ENCODE results near the gene CES2.

CES2 gene

DNA sequence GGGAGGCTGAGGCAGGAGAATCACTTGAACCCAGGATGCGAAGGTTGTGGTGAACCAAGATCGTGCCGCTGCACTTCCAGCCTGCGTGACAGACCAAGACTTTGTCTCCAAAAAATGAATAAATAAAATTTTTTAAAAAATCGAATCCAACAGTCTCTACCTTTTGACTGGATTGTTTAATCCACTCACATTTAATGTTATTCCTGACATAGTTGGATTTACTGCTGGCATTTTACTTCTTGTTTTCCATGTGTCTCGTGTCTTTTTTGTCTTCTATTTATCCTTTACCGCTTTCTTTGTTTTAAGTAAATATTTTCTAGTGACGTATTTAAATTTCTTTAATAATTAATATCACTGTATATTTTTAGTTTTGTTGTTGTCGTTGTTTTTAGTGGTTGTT lies 47.7 kb downstream of the CES2 start:
- H3K36me3 ChIP-seq (ENCODE audit: control insufficient read depth in 1 of 2, insufficient read depth in 2 of 2, low read depth in 1 of 2, low read length in 2 of 2): no peaks in the 10 kb centered on the region
- H3K4ac ChIP-seq (ENCODE audit: low read depth in 1 of 2, low read length in 2 of 2): no peak overlapping the region
- no peaks in the 10 kb centered on the region for H3K79me1 ChIP-seq (replicated peaks; ENCODE audit: low read length, poor library complexity, severe bottlenecking)
- H3K9me3 ChIP-seq (ENCODE audit: control insufficient read depth, low read length): no peaks in the 10 kb centered on the region
- H3K27ac ChIP-seq (ENCODE audit: low read length, poor library complexity, severe bottlenecking): no peak overlapping the region
- H3K4me3 ChIP-seq (ENCODE audit: insufficient read depth in 1 of 2, low read depth in 1 of 2, low read length in 2 of 2): no peak overlapping the region
- no peak overlapping the region for H4K91ac ChIP-seq (ENCODE audit: low read length)
- H2BK5ac ChIP-seq (ENCODE audit: low read depth, low read length, poor library complexity, severe bottlenecking): no peak overlapping the region
- H3K18ac ChIP-seq (ENCODE audit: low read depth in 1 of 2, low read length in 2 of 2): no peak overlapping the region
- no peak overlapping the region for H2BK120ac ChIP-seq (ENCODE audit: low read depth, low read length)
- no peak overlapping the region for H2AFZ ChIP-seq (ENCODE audit: low read depth, low read length)
- H3K23ac ChIP-seq (ENCODE audit: low read length in 2 of 2): no peak overlapping the region
- H3K4me1 ChIP-seq (ENCODE audit: control insufficient read depth, insufficient read depth, low read depth, low read length): peaks cover 11% of the 10 kb centered on the region
- no peak overlapping the region for H3K4me2 ChIP-seq (ENCODE audit: low read length, poor library complexity, severe bottlenecking)
- 79% methylated on average over 2 of the region's 9 CpGs for WGBS
- no peaks in the 10 kb centered on the region for H3K27me3 ChIP-seq (ENCODE audit: control insufficient read depth in 1 of 2, insufficient read depth in 1 of 2, low read length in 2 of 2)
- H3K9ac ChIP-seq (ENCODE audit: low read length): no peak overlapping the region
- H2BK12ac ChIP-seq (ENCODE audit: low read length in 2 of 2): no peak overlapping the region
- no peak overlapping the region for H2BK15ac ChIP-seq (ENCODE audit: low read depth, poor library complexity, severe bottlenecking)
- no peak overlapping the region for H4K8ac ChIP-seq (ENCODE audit: low read length)
- no peak overlapping the region for H2AK5ac ChIP-seq (ENCODE audit: low read length, severe bottlenecking)
- no peak for DNase-seq
- no peak overlapping the region for H3K14ac ChIP-seq (ENCODE audit: low read length in 2 of 2)

GRCh38 chr16:66984892-66985311 lies 49.6 kb downstream of the CES2 start:
- Histone ChIP-seq H2AFZ (ENCODE audit: low read depth, low read length) (no peak overlapping the region), H2BK120ac (ENCODE audit: low read depth, low read length) (no peak overlapping the region), H4K8ac (ENCODE audit: low read length) (no peak overlapping the region), H3K23ac (ENCODE audit: low read length in 2 of 2) (no peak overlapping the region), H2BK12ac (ENCODE audit: low read length in 2 of 2) (no peak overlapping the region), H3K14ac (ENCODE audit: low read length in 2 of 2) (no peak overlapping the region), H3K27me3 (ENCODE audit: control insufficient read depth in 1 of 2, insufficient read depth in 1 of 2, low read length in 2 of 2) (no peaks in the 10 kb centered on the region), H2BK5ac (ENCODE audit: low read depth, low read length, poor library complexity, severe bottlenecking) (no peak overlapping the region), H3K4ac (ENCODE audit: low read depth in 1 of 2, low read length in 2 of 2) (no peak overlapping the region), H3K27ac (ENCODE audit: low read length, poor library complexity, severe bottlenecking) (no peak overlapping the region), H3K18ac (ENCODE audit: low read depth in 1 of 2, low read length in 2 of 2) (no peak overlapping the region), H3K79me1 (replicated peaks; ENCODE audit: low read length, poor library complexity, severe bottlenecking) (no peaks in the 10 kb centered on the region), H3K9me3 (ENCODE audit: control insufficient read depth, low read length) (no peaks in the 10 kb centered on the region), H3K4me2 (ENCODE audit: low read length, poor library complexity, severe bottlenecking) (no peak overlapping the region), H2BK15ac (ENCODE audit: low read depth, poor library complexity, severe bottlenecking) (no peak overlapping the region), H3K9ac (ENCODE audit: low read length) (no peak overlapping the region), H3K4me3 (ENCODE audit: insufficient read depth in 1 of 2, low read depth in 1 of 2, low read length in 2 of 2) (no peak overlapping the region), H2AK5ac (ENCODE audit: low read length, severe bottlenecking) (no peak overlapping the region), H3K36me3 (ENCODE audit: control insufficient read depth in 1 of 2, insufficient read depth in 2 of 2, low read depth in 1 of 2, low read length in 2 of 2) (no peaks in the 10 kb centered on the region), H3K4me1 (ENCODE audit: control insufficient read depth, insufficient read depth, low read depth, low read length) (peaks cover 7% of the 10 kb centered on the region), H4K91ac (ENCODE audit: low read length) (no peak overlapping the region)
- no peak for DNase-seq
- WGBS: 77% methylated on average over 4 of the region's 4 CpGs

GRCh38 chr16:66986559-66986958 lies 51.2 kb downstream of the CES2 start:
- H3K4me1 ChIP-seq (ENCODE audit: control insufficient read depth, insufficient read depth, low read depth, low read length): peaks cover 7% of the 10 kb centered on the region
- no peak overlapping the region for H3K4ac ChIP-seq (ENCODE audit: low read depth in 1 of 2, low read length in 2 of 2)

DNA sequence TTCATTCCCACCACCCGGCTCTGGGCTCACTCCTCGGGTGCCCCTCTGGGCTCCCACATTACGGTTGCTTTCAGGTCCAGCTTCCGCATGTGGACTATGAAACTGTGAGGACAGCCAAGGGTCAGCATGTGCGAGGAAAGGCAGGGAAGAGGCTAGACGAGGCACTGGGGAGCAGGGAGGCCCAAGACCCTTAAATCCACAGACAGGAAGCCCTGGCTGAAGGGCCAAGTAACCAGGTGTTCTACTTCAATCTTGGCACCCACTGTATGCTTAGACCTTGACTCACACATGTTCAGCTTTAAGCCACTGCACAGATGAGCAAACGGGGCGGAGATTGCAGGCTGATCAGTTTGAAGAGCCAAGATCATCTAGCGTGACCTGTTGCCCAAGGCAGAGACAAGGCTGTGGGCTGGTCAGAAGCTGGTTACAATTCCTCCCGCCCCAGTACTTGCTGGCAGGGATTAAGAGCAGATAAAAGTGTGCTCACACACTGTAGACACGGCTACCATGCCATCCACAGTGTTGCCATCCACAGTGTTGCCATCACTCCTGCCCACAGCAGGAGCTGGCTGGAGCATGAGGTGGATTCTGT lies 53.0 kb downstream of the CES2 start, which contains the start of gene CES4A:
CES4A (plus strand) TSS at position 393 of the 592 bp plus-strand sequence; CDS start at position 577, 184 bp downstream.
- H2AK5ac ChIP-seq (ENCODE audit: low read length, severe bottlenecking): no peak within 1 kb of the TSS
- H3K4me3 ChIP-seq (ENCODE audit: insufficient read depth in 1 of 2, low read depth in 1 of 2, low read length in 2 of 2): peak within 1 kb of the TSS in 1 of 2 experiments; percentile 11
- H2BK120ac ChIP-seq (ENCODE audit: low read depth, low read length): no peak within 1 kb of the TSS
- no peaks in the 10 kb centered on the region for H3K36me3 ChIP-seq (ENCODE audit: control insufficient read depth in 1 of 2, insufficient read depth in 2 of 2, low read depth in 1 of 2, low read length in 2 of 2)
- 74% methylated on average over 11 of the region's 11 CpGs for WGBS
- H3K9me3 ChIP-seq (ENCODE audit: control insufficient read depth, low read length): no peaks in the 10 kb centered on the region
- H3K27me3 ChIP-seq (ENCODE audit: control insufficient read depth in 1 of 2, insufficient read depth in 1 of 2, low read length in 2 of 2): peaks cover 0 to 4% of the 10 kb centered on the region in 2 experiments
- H3K79me1 ChIP-seq (replicated peaks; ENCODE audit: low read length, poor library complexity, severe bottlenecking): no peaks in the 10 kb centered on the region
- no peak within 1 kb of the TSS for H2BK5ac ChIP-seq (ENCODE audit: low read depth, low read length, poor library complexity, severe bottlenecking)
- H2AFZ ChIP-seq (ENCODE audit: low read depth, low read length): no peak within 1 kb of the TSS
- H2BK15ac ChIP-seq (ENCODE audit: low read depth, poor library complexity, severe bottlenecking): no peak within 1 kb of the TSS
- no peak within 1 kb of the TSS for H4K91ac ChIP-seq (ENCODE audit: low read length)
- peak within 1 kb of the TSS in 1 of 2 experiments; percentile 15 for H3K23ac ChIP-seq (ENCODE audit: low read length in 2 of 2)
- H3K4me2 ChIP-seq (ENCODE audit: low read length, poor library complexity, severe bottlenecking): no peak within 1 kb of the TSS
- peak within 1 kb of the TSS in 1 of 2 experiments; percentile 50 for H3K14ac ChIP-seq (ENCODE audit: low read length in 2 of 2)
- H4K8ac ChIP-seq (ENCODE audit: low read length): no peak within 1 kb of the TSS
- peaks cover 7% of the 10 kb centered on the region for H3K4me1 ChIP-seq (ENCODE audit: control insufficient read depth, insufficient read depth, low read depth, low read length)
- no peak within 1 kb of the TSS for H3K27ac ChIP-seq (ENCODE audit: low read length, poor library complexity, severe bottlenecking)
- no peak within 1 kb of the TSS for H3K18ac ChIP-seq (ENCODE audit: low read depth in 1 of 2, low read length in 2 of 2)
- no peak within 1 kb of the TSS for H2BK12ac ChIP-seq (ENCODE audit: low read length in 2 of 2)
- no peak within 1 kb of the TSS for H3K4ac ChIP-seq (ENCODE audit: low read depth in 1 of 2, low read length in 2 of 2)
- peak; percentile 77 for DNase-seq
- H3K9ac ChIP-seq (ENCODE audit: low read length): peak within 1 kb of the TSS; percentile 8

More at GRCh38 chr16:66986559-66986958, 51.2 kb downstream of the CES2 start:
- Histone ChIP-seq H4K91ac (ENCODE audit: low read length) (no peak overlapping the region), H2BK5ac (ENCODE audit: low read depth, low read length, poor library complexity, severe bottlenecking) (no peak overlapping the region), H3K79me1 (replicated peaks; ENCODE audit: low read length, poor library complexity, severe bottlenecking) (no peaks in the 10 kb centered on the region), H3K4me2 (ENCODE audit: low read length, poor library complexity, severe bottlenecking) (no peak overlapping the region), H3K9ac (ENCODE audit: low read length) (no peak overlapping the region), H2BK15ac (ENCODE audit: low read depth, poor library complexity, severe bottlenecking) (no peak overlapping the region), H2BK12ac (ENCODE audit: low read length in 2 of 2) (no peak overlapping the region), H4K8ac (ENCODE audit: low read length) (no peak overlapping the region), H2AFZ (ENCODE audit: low read depth, low read length) (no peak overlapping the region), H2BK120ac (ENCODE audit: low read depth, low read length) (no peak overlapping the region), H3K27me3 (ENCODE audit: control insufficient read depth in 1 of 2, insufficient read depth in 1 of 2, low read length in 2 of 2) (no peaks in the 10 kb centered on the region), H3K18ac (ENCODE audit: low read depth in 1 of 2, low read length in 2 of 2) (no peak overlapping the region), H3K4me3 (ENCODE audit: insufficient read depth in 1 of 2, low read depth in 1 of 2, low read length in 2 of 2) (no peak overlapping the region), H3K23ac (ENCODE audit: low read length in 2 of 2) (no peak overlapping the region), H3K14ac (ENCODE audit: low read length in 2 of 2) (no peak overlapping the region), H2AK5ac (ENCODE audit: low read length, severe bottlenecking) (no peak overlapping the region), H3K27ac (ENCODE audit: low read length, poor library complexity, severe bottlenecking) (no peak overlapping the region), H3K36me3 (ENCODE audit: control insufficient read depth in 1 of 2, insufficient read depth in 2 of 2, low read depth in 1 of 2, low read length in 2 of 2) (no peaks in the 10 kb centered on the region), H3K9me3 (ENCODE audit: control insufficient read depth, low read length) (no peaks in the 10 kb centered on the region)
- WGBS: 93% methylated on average over 5 of the region's 6 CpGs
- DNase-seq: no peak

Data from mesenchymal stem cell (in vitro differentiated cells and primary cell).